GM21619 (cell line): ENCODE data around the gene DRD1.
"Not testable (repeated sequence)": the region's sequence is repeated elsewhere in the genome, so short reads cannot be mapped to it uniquely, and the experiment has no call there.

Experiments used
- ATAC-seq: cut with Tn5 transposase; IDR thresholded peaks from one replicate; pipeline ENCODE4 v1.9.1; 2021; ENCODE audit not compliant: unreplicated experiment

Gene DRD1

DNA sequence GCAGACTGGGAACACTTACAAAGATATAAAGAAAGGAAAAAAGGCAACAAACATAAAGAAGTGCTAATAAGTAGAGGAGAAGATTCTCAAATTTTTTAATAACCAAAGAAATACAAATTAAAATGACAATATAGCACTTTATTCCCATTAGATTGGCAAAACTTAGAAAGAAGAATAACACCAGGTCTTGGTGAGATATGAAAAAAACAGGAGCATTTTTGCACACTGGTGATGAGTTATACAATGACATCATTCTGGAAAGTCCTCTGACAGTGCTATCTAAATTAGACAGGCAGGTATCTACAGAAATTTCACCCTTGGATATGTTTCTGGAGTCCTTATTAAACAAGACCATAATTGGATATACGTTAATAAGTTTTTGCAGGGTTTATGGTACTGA lies 24.9 kb upstream of the DRD1 start:
- no peak for ATAC-seq

DNA sequence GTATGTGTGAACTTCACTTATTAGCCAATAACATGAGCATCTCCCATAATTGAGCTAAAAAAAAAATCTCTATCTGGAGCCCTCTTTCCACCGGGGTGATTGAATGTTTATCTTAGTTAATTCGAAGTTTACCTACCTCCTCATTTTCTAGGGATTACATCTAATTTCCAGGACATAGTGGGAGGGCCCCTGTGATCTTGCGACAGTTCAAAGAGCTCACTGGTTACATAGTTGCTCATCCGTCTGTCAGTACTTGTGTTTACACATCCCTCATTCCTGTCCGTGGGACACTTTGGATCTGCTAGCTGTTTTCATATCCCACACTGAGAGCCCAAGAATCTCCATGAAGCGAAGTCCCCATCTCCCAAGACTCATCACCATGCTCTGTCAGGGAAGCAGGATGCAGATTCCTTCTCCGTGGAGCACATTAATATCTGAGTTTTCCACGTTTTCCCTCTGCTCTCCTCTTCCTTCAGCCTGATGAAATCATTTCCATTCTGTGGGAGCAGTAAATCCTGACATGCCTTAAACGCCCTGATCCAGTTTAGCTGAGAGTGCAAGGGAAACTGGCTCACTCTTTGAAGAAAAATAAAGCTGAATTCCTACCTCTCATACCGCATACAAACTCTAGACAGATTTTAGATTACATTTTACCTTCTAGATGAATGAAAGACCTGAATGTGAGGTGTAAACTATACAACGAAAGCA lies 24.2 kb upstream of the DRD1 start:
- ATAC-seq: no peak

DNA sequence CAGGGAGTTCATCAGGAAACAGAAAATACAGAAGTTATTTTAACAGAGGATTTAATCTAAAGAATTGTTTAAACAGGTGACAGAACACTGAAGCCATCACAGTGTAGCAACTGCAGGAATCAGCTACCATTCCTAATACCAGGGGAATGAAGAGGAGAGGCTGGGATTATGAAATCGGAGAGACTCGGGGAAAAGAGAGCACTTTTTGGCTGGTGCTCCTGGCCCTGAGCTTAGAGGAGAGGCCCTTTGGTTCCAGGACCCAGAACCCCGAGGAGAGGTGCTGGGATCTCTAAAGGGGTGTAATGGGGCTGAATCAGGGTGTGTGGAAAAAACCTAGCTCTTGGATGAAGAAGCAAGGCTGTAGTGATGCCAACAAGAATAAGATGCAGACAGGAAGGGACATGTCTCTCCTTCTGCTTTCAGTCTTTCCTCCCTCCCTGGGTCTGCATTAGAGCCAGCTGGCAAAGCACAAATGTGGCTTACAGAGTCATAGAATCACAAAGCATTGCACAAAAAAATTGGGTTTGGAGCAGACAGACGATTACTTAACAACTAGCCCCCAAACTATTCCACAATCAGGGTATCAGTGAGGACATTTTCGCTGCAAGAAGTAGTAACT lies 22.8 kb upstream of the DRD1 start:
- no peak for ATAC-seq

DNA sequence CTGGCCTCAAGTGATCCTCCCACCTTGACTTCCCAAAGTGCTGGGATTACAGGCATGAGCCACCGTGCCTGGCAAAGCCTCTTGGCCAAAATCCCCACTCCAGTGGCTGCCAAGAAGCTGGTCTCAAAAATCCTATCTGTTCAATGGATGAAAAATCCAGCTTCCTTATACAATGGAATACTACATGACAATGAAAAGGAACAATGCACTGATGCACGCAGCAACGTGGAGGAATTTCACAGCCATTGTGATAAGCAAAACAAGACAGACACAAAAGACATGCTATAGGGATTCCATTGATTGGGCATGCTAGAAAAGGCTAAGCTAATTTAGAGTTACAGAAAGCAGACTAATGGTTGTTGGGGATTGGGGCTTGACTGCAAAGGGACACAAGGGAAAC lies 21.3 kb upstream of the DRD1 start:
- ATAC-seq: no peak

DNA sequence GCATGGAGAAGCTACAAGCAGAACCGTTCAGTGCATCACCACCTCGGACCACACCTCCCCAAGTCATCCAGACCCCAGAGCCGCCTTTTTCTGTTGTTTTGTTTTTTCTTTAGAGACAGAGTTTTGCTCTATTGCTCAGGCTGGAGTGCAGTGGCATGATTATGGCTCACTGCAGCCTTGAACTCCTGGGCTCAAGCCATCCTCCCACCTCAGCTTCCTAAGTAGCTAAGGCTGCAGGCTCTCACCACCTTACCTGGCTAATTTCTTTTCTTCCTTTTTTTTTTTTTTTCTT lies 20.9 kb upstream of the DRD1 start:
- ATAC-seq: no peak

DNA sequence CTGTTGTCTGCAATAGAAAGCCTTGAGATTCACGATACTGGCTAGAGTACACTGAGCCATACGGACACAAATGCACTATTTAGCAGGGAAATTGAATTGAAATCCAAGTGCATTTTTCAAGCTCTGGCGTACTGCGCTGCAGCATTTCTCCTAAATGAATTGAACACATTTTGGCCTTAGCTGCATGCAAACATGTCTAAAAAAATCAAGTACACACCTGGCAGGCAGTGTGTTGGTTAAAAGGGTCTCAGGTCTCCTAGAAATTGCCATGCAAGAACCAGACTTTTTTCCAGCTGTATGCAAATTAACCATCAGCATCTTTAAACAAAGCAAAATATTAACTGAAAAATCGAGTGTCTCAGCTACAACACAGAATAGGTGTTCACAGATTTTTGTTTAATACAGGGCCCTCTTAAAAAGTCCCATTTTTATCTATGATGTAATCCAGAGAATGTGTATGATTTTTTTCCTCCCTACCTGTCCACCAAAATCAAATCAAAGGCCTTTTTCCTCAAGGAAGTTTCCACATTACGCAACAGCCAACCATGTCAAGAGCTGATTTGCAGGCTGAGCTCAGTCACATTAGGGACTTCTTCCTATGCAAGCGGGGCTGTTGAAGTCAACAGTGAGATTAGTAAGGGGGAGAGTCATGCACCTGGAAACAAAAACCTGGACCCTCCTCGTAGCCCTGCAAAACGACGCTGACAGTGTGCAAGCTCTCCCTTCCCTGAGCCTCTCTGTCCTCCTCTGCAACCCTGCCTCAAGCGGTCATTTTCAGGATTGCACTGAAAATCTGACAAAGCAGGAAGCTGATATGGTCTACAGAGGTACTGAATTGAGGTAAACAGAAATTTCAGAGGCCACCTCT lies 20.3 kb upstream of the DRD1 start:
- ATAC-seq: peak; percentile 99

DNA sequence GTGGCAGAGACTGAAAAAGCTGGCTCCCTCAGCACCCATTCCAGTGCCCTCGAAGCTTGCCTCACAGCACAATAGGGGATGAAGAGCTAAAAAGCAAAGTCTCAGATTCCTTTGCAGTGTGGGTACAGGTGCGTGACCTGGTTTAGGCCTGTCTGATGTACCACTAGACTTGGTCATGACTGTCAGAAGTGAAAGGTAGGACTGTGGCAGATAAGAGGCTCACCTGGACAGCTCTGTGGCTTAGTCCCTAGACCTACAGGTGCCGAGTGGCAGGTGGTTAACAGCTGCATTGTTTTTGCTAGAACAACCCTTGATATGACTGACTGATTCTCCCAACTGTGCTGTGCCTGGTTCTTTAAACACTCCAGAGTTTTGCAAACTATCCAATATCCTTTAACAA lies 19.7 kb upstream of the DRD1 start:
- ATAC-seq: no peak

DNA sequence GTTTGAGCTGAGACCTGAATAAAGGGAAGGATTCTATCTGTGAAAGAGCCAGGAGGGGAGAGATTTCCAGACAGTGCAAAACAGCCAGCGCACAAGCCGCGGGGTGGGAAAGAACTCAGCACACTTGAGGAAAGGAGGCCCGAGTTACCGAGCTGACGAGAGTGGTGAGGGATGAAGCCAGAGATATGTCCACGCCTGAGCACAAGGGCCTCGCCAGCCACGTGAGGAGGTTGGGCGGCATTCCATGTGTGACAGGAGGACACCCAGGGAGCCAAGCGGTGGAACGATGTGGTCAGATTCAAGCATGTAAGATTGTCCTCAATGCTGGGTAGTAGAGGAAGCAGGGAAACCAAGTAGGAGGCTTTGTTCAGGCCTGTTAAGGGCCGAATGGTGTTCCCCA lies 17.4 kb upstream of the DRD1 start:
- no peak for ATAC-seq

DNA sequence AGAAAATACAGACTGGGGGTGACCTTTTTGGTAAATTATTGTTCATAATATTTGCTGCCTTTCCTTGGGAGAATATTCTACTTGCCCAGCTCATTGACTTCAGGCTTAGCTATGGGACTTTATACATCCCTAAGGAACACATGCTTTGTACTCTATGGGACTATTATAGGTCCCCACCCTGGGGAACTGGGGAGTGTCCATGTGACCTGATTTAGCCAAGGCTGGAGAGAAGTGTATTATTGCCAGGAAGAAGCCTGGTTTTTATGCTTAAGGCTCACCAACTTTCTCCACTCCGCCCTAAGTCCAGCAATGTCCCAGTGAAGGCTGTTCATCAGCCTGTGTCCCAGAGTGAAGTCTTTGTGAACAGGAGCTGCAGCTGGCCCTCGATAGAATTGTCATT lies 16.6 kb upstream of the DRD1 start:
- ATAC-seq: no peak

DNA sequence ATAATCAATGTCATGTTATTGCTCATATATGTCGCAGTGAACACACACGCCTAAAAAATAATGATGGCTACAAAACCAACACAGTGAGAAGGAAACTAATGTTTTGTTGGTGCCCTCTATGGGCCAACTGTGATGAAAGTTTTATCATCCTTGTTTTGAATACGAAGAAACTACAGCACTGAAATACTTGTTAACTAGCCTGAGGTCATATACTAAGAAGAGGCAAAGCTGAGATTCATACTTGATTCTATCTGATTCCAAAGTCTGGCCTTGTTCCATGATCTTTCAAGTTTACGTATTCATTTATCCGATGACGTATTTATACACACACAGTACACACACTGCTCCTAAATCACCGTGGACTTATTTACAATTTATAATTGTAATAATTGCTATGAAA lies 16.1 kb upstream of the DRD1 start:
- no peak for ATAC-seq

DNA sequence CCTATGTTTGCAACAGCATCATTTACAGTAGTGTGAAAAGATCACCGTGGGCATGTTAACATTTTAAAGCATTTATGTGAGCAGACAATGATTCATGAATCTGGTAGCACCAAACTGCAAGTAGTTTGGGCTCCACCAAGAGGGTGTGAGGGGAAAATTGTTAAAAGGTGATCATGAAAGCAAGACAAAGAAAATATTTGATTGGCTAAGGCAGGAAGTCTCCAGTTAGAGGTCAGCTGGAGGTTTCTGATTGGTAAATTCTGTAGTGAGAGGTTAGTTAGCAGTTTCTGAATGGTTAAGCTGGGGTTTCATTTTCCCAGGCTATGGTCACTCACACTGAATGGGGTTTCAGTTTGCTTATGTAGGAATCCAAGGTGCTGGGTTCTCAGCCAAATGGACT lies 13.5 kb upstream of the DRD1 start:
- ATAC-seq: peak; percentile 97

DNA sequence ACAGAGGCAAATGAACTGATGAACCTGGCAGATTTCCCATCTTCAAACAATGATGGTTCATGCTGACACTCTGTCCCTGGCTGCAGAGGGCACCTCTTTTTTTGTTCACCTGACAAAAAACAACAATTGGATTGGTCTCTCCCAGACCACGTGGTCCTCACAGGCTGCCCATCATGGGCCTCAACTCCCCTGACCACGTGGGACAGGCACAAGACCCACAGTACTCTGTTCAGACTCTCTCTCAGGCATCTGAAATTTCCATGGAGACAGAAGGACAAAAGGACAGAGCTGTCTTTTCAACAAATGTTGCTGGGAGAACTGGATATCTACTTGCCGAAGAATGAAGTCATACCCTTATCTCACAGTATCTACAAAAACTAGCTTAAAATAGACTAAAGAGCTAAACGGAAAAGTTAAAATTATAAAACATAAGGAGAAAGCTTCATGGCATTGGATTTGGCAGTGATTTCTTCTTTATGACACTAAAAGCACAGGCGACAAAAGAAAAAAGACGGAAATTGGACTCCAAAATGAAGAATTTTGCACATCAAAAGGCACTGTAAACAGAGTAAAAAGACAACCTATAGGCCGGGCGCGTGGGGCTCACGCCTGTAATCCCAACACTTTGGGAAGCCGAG lies 12.2 kb upstream of the DRD1 start:
- ATAC-seq: no peak

DNA sequence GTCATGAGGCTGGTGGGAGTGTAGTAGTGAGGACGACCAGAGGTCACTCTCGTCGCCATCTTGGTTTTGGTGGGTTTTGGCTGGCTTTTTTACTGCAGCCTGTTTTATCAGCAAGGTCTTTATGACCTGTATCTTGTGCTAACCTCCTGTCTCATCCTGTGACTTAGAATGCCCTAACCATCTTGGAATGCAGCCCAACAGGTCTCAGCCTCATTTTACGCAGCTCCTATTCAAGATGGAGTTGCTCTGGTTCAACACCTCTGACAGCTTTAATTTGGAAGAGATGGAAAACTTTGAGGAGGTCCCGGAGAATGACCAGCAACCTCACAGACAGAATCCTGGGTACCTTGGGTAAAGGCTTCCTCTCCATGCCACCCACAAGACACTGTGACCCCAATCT lies 10.4 kb upstream of the DRD1 start:
- not testable (repeated sequence) for ATAC-seq

DNA sequence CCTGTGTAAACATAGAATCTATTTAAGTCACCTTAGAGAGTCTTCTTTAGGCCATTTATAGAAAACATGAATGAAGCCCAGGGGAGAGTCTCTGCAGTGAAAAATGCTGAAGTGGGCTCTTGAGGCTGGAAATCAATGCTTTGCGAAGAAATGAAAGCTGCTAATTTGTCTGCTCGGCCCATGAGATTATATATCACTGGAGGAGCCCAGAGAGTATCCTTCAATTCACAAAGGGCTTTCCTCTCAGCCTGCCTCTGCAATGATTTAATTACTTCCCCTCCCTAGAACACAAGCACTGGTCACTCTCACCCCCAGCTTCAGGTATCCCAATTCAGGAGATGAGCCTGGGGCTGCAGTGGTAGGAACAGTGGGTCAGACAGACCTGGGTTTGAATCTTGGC lies 8.2 kb upstream of the DRD1 start:
- no peak for ATAC-seq

DNA sequence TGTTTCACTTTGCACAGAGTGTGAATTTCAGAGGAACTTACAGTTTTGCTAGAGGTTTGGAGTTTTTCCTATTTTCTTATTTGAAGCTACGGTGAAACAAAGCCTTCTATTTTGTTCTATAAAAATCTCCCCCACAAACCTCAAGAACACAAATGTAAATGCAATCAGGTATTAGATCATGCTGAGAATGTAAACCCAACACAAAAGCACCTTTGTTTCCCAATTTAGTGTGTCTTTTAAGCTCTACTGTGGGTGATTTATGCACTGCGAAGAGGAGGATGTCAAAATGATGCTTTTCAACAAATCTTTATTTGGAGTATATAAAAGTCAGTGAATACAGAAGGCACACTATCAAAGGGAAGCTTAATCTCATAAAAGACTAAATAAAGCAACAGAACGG lies 4.3 kb upstream of the DRD1 start:
- no peak for ATAC-seq

DNA sequence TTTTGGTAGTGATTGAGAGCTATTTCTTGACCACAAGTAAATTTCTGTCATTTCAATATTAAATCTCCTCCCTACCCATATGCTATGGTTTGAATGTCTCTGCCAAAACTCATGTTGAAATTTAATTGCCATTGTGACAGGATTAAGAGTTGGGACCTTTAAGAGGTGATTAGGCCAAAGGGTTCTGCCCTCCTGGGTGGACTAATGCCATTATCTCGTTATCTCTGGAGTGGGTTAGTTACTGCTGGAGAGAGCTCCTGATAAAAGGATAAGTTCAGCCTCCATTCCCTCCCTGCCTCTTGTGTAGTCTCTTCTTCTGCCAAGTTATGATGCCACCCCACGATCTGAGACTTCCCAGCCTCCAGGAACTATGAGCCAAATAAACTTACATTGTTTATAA lies 3.6 kb upstream of the DRD1 start:
- no peak for ATAC-seq

DNA sequence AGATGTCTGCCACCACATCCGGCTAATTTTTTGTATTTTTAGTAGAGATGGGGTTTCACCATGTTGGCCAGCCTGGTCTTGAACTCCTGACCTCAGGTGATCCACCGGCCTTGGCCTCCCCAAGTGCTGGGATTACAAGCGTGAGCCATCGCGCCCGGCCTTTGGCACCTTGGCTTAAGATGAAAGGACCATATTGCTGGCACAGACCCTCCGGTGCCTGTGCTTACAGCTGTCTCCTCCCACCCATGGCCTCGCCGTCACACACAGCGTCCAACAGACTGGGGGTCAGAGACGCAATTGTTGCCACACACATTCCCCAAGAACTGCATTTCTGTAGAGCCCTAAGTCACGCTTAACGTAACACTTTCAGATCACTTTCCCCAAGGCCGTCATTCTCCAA lies 2.4 kb upstream of the DRD1 start:
- not testable (repeated sequence) for ATAC-seq

DNA sequence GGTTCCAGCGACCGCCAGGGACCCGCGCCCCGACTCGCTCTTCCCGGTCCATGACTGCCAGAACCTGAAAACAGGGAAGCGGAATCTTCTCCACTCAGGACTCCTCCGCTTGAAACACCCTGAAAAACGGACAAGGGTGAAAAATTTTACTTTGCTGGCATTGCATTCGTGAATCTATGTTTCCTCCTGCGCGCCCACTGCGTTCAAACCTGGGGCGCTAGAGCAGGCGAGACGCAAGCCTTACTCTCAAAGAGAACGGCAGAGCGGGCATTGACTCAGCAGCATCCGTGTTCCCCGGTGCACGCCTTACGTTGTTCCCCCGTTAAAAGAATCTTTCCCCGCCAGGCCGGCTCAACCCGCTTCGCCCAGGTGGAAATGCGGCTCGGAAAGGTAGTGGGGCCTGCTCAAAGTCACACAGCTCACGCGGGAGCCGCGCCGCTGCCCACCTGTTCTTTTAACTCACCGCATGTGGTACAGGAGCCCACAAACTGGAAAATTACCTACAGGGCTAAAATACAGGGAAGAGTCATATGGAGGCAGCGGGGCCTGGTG lies 999 bp upstream of the DRD1 start:
- no peak for ATAC-seq

DNA sequence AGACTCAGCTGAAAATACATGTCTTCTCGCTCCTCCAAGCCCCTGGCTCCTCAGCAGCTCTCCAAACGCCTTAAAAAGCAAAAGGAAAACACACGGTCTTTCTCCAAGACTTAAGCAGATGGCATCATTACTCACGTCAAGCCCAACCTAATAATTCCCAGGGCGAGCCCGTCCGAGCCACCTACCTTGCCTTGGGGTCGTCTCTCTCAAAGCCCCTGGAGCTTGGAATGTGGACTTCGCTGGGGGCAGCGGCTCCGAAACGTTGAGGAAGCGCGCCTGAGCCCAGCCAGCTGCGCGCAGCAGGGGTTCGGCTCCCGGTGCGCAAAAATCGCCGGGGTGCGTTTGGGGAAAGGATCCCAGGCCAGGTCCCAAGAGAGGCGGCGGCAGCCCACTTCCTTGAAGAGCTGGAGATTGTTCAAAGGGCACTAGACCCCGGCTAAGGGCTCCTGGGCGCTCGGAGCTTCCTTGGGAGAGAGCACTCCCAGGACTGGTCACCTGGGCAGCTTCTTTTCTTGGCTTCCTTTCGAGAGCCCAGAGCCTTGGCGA lies 395 bp downstream of the DRD1 start:
- no peak for ATAC-seq

DNA sequence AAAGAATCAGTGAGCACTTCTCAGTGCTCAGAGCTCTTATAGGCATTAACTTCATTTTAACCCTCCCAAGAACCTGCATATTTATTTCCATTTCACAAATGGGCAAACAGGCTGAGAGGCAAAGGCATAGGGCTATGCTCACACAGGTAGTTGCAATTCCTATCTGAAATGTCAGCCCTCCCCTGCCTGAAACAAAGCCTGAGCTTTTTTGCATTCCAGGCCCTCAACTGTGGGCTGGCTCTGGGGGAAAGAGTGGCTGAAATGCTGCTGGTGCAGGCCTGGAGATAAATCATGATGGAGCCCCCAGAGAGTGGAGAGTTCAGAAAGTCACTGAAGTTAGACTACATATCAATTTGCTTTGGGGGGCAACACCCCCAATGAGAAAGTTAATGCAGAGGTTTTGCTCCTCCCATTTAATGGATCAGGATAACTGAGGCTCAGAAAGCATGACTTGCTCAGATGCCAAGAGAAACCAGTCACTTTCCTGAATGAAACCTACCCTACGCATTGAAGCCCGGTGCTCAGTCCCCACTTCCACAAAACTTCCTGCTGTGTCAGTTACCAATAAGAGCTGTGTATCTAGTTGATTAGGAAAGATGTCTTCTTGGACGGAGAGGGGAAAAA lies 5.6 kb downstream of the DRD1 start:
- ATAC-seq: no peak

DNA sequence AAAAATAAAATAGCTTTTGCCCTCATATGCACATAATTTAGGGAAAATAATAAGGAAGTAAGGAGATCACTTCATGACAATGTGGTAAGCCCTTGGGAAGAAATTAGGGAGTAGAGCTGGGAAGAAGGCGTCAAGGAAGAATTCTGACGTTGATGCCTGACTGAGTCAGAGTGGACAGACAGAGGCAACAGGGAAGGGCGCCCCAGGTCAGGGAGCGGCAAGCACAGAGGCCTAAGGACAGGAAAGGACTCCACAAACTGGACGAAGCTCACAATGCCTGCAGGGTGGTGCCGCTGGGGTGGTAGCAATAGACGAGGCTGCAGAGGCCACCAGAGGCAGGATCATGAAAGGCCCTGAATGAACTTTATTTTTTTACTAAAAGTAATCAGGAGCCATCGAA lies 7.6 kb downstream of the DRD1 start:
- no peak for ATAC-seq
